Middle frontal gyrus (tissue), 1 donor: ENCODE results near the gene LGALS4.
"Not testable (repeated sequence)": the region's sequence is repeated elsewhere in the genome, so short reads cannot be mapped to it uniquely, and the experiment has no call there.

Experiments used
- DNase-seq: peaks from one replicate; pipeline ENCODE4 v3.0.0-alpha.2; 2015; ENCODE audit warnings: low spot score; ENCODE audit errors: extremely low spot score

LGALS4 gene

DNA sequence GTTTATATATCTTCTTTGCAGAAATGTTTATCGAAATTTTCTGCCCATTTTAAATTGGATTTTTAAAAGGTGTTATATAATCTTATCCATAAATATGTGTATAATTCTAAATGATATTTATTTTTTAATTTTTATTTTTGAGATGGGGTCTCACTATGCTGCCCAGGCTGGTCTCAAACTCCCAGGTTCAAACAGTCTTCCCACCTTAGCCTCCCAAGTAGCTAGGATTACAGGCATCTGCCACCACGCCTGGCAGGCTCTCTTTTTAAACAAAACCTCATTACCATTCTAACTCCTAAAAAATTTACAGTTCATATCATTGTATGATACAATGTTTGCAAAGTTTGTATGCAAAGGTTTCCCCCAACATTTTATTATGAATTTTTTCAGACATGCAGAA is 16.6 kb downstream of the LGALS4 start:
- no peak for DNase-seq

DNA sequence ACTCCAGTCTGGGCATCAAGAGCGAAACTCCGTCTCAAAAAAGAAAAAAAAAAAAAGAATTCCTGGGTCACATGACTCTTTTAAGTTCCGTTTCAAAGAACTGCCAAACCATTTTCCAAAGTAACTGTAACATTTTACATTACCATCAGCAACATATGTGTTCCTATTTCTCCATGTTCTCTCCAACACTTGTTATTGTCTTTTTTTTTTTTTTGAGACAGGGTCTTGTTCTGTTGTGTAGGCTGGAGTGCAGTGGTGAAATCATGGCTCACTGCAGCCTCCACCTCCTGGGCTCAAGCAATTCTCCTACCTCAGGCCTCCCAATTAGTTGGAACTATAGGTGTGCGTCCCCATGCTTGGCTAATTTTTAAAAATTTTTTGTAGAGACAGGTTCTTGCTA is 17.2 kb downstream of the LGALS4 start:
- DNase-seq: no peak

DNA sequence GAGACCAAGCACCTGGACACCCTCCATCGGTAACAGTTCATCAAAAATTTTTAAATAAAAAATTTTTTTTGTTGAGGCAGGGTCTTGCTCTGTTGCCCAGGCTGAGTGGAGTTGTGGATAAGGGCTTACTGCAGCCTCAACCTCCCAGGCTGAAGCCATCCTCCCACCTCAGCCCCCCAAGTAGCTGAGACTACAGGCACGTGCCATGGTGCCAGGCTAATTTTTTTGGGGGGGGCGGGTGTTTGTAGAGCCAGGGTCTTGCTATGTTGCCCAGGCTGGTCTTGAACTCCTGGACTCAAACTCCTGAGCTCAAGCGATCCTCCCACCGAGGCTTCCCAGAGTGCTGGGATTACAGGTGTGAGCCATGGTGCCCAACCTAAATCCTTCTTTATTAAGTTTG is 19.1 kb downstream of the LGALS4 start:
- no peak for DNase-seq

DNA sequence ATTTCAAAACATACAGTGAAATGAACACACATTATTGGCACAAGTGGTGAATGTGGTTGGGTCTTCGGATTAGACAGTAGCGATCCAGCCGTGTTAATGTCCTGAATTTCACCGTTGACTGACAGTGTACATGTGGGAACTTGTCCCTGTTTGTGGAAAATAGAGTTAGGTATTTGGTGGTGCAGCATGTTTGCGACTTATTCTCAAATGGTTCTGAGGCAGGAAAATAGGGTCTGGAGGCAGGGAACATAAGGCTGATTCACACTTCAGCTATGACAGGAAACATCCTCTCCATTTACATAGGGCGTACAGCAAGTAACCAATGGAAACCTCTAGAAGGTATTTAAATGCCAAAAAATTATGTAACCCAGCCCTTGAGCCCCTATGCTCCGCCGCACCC is 19.6 kb downstream of the LGALS4 start:
- no peak for DNase-seq

DNA sequence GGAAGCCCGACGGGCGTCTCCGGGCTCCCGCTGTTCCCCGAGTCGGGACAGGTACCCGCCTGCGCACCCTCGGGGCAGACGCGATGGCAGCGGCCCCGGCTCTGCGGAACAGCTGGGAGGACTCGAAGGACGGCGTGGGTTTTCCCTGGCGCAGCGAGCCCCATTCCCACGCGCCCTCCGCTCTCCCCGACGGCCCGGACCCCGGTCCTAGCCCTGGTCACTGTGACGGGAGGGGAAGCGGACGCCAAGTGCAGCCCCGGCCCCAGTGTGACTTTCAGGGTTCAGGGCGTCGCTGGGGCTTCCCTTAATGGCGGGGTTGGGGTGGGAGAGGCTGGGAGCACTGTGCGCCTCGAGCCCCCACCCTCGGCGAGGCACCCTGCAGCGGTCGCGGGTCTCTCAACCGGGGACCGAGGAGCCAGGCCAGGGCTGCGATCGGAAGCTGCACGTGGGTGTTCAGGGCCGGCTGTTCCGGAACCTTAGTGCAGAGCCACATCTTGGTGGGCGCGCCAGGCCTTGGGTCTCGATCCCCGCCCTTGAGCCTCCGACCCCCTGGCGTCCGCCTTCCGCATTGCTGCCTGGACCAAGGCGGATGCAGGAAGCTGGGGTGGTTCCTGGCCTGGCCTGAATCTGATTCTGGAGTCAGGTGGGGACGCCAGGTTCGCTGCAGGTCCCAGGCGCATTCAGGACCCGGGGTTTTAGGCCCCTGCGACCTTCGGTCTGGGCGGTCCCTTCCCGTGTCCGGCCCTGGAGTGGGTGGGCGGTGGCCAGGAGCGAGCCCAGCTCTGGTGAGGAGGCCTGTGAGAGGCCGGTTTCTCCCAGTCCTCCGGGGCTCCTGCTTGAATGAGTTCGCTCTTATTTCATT is 20.3 kb downstream of the LGALS4 start:
- no peak for DNase-seq

DNA sequence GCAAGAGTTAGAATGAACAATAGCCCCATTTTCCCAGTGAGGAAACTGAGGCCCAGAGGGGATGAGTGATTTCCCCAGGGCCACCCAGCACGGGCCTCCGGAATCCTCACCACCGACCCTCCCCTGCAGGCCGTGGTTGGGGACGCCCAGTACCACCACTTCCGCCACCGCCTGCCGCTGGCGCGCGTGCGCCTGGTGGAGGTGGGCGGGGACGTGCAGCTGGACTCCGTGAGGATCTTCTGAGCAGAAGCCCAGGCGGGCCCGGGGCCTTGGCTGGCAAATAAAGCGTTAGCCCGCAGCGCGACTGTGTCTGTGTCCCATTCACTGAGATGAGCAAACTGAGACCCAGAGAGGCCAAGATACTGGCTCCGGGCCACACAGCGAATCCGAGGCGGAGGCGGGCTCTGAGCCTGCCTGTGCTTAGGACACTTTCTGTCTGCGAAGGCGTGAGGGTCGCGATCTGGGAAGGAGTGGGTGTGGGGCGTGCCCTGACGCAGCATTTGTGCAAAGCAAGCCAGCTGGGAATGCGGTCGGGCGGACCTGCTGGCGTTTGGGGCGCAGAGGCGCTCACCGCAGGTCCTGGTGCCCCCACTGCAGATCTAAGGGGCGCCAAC is 21.2 kb downstream of the LGALS4 start:
- DNase-seq: not testable (repeated sequence)

DNA sequence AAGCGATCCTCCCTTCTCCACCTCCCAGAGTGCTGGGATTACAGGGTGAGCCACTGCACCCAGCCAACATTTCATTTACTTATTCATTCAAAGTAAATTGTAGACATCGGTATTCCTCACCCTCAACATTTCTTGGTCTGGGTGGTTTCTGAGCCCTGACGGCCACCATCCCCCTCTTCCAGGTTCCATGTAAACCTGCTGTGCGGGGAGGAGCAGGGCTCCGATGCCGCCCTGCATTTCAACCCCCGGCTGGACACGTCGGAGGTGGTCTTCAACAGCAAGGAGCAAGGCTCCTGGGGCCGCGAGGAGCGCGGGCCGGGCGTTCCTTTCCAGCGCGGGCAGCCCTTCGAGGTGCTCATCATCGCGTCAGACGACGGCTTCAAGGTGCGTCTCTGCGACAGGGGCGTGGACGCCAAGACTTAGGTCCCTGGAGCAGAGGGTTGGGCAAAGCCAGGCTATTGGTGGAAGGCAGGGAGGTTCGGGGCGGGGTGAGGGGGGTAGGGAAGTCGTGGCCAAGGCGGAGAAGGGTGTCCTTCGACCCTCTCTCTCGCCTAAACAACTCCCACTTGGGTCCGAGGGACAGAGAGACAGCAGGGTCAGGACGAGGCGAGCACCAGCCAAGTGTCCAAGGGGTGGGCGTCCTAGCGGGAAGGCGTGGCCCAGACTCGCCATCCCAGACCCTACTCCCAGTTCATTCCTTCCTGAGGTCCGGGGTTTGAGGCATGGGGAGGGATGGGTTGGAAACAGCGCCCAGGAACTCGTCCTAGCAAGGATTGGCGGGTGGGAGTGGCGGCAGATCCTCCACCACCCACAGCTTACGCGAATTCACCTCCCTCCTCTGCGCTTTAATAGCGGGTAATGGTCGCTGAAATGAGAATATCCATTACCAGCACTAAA is 22.0 kb downstream of the LGALS4 start:
- DNase-seq: not testable (repeated sequence)

DNA sequence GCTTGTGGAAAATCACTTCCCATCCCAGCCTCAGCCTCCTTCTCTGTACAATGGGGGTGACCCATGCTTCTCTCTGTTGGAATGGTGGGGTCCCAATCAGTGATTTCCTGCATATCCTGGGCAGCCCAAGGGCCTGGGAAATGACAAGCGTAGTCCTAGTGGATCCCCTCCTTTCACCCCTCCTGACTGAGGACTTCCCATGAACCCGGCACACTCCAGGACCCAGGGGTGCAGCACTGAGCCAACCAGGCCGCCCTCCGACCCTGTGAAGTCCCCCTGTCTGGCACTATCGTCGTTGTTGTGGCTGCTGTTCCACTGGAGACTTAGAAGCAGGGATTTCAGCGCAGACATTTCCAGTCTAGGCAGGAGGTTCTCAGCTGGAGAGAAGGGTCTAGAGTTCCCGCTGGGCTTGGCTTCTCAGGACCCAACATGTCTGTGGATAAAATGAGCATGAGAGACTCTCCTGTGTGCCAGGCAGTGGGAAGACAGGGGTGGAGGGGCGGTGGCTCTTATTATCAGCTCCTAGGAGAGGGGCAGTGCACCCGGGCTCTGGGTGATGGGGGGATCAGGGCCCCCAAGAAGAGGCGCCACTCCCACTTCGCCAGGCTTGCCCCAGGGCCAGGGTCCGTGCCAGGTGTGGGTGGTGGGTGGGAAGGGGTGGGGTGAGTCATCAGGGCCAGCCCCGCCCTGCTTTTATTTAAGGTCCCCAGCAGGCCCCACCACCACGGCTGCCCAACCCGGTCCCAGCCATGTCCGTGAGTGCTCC is 24.1 kb downstream of the LGALS4 start, which contains the start of gene LGALS7B:
Gene LGALS7B, plus strand, starts transcription at position 723 of the 766 bp plus-strand sequence. Its CDS starts 27 bp downstream, at position 750.
- DNase-seq: no peak

DNA sequence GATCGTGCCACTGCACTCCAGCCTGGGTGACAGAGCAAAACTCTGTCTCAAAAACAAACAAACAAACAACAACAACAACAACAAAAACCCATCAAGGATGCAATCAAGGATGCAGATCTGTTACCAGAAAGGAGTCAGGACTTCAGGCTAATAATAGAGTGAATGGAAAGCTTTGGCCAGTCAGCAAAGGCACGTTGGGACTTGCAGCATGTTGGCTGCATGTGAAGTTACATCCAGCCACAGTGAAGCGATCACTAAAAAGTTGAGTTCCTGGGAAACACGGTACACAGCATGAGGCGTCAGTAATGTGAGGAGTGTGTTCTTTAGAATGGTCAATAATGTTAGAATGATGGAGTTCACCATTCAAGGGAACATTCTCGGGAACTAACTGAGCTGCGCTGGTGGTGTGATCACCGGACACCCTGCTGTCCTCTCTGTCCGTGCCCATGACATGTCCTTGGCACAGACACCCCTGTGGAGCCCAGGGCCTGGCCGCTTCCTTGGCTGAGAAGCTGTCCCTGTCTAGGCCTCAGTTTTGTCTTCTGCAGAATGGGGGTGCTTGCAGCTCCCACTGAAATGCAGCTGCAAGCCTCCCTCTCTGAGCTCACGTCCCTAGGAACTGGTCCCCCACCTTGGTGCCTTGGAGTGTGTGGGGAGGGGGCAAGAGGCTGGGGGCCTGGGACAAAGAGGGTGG is 26.0 kb downstream of the LGALS4 start:
- DNase-seq: no peak

DNA sequence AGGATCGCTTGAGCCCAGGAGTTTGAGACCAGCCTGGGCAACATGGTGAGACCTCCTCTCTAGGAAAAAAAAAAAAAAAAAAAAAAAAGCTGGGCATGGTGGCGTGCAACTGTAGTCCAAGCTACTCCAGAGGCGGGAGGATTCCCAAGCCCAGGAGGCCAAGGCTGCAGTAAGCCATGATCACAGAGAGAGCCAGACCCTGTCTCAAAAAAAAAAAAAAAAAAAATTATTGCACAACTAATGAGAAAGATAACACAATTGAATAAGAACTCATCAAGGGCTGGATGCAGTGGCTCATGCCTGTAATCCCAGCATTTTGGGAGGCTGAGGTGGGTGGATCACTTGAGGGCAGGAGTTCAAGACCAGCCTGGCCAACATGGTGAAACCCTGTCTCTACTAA is 26.7 kb downstream of the LGALS4 start:
- not testable (repeated sequence) for DNase-seq

DNA sequence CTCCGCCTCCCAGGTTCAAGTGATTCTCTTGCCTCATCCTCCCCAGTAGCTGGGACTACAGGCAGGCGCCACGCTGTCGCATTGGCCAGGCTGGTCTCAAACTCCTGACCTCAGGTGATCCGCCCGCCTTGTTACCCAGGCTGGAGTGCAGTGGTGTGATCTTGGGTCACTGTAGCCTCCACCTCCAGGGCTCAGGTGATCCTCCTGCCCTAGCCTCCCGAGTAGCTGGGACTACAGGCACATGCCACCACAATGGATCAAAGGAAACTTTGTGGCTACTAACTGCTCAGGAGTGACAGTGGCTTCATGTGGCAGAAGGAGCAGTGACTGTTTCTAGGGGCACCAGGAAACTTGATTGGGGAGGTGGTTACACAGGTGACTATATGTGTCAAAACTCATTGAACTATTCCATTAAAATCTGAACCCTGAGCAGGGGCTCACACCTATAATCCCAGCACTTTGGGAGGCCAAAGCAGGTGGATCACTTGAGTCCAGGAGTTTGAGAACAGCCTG is 27.5 kb downstream of the LGALS4 start:
- DNase-seq: no peak

DNA sequence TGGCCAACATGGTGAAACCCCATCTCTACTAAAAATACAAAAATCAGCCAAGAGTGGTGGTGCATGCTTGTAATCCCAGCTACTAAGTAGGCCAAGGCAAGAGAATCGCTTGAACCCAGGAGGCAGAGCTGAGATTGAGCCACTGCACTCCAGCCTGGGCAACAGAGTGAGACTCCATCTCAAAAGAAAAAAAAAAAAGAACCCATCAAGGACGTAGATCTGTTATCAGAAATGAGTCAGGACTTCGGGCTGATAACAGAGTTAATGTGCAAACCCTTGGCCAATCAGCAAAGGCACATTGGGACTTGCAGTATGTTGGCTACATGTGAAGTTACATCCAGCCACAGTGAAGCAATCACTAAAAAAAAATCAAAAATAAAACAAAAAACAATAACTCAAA is 28.5 kb downstream of the LGALS4 start:
- DNase-seq: no peak

DNA sequence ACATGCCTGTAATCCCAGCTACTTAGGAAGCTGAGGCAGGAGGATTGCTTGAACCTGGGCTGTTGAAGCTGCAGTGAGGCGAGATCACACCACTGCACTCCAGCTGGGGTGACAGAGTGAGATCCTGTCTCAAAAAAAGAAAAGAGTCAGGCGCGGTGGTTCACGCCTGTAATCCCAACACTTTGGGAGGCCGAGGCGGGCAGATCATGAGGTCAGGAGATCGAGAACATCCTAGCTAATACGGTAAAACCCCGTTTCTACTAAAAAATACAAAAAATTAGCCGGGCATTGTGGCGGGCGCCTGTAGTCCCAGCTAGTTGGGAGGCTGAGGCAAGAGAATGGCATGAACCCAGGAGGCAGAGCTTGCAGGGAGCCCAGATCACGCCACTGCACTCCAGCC is 30.5 kb downstream of the LGALS4 start:
- not testable (repeated sequence) for DNase-seq

DNA sequence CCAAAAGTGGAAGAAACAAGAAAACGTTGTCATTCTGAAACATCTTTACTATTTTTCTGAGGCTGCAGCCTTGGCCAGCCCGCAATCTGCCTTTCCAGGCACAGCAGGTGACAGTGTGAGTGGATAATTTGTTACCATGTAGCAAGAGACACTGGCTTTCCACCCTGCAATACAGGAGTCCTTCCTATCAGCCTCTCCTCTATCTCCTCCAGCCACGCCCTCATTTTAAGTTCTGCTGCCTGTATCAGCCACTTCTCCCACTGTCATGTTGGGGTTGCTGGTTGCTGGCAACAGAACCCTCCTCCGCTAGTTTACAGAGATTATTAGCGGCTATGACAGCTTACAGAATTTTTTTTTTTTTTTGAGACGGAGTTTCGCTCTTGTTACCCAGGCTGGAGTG is 31.7 kb downstream of the LGALS4 start:
- DNase-seq: no peak

DNA sequence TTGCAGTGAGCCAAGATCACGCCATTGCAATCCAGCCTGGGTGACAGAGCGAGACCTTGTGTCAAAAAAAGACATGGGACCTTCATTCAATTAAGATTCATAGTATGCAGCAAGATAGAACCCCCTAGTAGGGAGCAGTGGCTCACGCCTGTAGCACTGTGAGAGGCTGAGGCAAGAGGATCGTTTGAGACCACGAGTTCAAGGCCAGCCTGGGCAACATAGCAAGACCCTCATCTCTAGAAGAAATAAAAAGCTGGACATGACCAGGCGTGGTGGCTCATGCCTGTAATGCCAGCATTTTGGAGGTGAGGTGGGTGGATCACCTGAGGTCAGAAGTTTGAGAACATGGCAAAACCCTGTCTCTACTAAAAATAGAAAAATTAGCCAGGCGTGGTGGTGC is 32.3 kb downstream of the LGALS4 start:
- no peak for DNase-seq

DNA sequence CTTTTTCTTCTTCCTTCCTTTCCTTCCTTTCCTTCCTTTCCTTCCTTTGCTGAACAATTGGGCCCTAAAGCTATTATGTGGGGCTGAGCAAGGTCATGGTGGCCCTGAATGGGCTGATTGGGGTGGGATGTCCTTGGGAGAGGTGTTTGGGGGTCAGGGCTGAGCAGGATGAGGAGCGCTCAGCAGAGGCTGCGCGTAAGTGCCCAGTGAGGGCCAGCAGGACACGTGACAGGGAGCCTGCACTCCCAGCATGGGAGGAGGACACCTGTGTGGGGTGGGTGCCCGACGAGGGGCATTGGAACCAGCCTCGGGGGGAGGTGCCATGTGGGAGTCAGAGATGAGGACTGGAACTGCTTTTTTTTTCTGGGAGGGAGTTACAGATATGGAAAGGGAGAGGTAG is 34.0 kb downstream of the LGALS4 start:
- no peak for DNase-seq

DNA sequence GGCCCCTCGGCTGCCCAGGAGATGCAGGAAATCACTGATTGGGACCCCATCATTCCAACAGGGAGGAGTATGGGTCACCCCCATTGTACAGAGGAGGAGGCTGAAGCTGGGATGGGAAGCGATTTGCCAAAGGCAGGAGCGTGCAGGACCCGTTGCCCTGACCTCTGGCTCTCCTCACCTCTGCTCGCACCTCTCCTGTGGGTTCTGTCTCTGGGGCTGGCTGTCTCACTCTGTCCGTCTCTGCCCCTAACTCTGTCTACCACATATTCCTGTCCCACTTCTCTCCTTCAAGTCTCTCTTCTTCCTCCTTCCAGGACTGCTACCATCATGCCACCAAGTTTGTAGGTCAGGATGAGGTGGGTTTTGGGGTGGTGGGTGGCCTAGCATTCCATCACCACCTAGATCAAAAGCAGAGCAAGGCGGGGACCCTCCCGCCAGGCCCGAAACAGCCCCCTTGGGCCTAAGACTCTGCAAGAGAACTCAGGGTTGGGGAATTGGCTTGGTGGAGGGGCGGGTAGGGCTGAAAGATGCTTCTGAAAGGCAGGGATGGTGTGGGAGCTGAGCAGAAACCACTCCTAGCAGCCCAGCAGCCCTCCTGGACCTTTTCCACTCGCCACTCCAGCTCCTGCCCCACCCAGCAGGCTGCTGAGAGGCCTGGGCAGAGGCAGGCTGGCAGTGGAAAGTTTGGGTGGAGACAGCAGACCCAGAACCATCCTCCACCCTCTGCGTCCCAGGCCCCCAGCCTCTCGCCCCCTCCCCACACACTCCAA is 38.4 kb downstream of the LGALS4 start:
- no peak for DNase-seq

DNA sequence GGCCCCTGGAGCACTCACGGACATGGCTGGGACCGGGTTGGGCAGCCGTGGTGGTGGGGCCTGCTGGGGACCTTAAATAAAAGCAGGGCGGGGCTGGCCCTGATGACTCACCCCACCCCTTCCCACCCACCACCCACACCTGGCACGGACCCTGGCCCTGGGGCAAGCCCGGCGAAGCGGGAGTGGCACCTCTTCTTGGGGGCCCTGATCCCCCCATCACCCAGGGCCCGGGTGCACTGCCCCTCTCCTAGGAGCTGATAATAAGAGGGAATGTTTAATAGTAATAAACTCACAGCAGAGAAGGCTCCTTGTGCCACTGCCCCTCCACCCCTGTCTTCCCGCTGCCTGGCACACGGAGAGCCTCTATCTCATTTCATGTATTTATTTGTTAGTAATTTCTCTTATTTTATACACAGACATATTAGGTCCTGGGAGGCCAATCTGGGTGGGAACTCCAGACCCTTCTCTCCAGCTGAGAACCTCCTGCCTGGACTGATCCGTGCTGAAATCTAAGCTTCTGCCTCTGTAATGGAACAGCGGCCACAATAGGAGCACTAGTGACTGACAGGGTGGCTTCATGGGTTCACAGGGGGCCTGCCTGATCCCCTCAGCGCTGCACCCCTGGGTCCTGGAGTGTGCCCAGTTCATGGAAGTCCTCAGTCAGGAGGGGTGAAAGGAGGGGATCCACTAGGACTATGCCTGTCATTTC is 39.1 kb downstream of the LGALS4 start, which contains the start of gene LGALS7:
Gene LGALS7, minus strand, starts transcription at position 49 of the 709 bp plus-strand sequence. Its CDS starts 25 bp downstream, at position 24.
- DNase-seq: no peak

DNA sequence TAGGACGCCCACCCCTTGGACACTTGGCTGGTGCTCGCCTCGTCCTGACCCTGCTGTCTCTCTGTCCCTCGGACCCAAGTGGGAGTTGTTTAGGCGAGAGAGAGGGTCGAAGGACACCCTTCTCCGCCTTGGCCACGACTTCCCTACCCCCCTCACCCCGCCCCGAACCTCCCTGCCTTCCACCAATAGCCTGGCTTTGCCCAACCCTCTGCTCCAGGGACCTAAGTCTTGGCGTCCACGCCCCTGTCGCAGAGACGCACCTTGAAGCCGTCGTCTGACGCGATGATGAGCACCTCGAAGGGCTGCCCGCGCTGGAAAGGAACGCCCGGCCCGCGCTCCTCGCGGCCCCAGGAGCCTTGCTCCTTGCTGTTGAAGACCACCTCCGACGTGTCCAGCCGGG is 41.2 kb downstream of the LGALS4 start:
- not testable (repeated sequence) for DNase-seq
